Stimulated activated CD8-positive, alpha-beta memory T cell treated with anti-CD3 and anti-CD28 coated beads, Interleukin-15, amount 100 ng/mL, for 4 hours (primary cell): ENCODE results near the gene PDE8B.

ENCODE experiments used
- DNase-seq, 2 donors: peaks; one replicate each; pipeline ENCODE4 v3.0.0-alpha.2; 2020; ENCODE audit warnings: low read depth in 2 of 2

The PDE8B gene

GRCh38 chr5:77210091-77210963 is at the start of gene PDE8B:
TSS of gene PDE8B (plus strand) at chr5:77210680. CDS start at chr5:77210926, 246 bp downstream.
- no peak for DNase-seq

GRCh38 chr5:77163453-77163852 is 47.0 kb upstream of the PDE8B start:
- DNase-seq, result no peak

GRCh38 chr5:77167063-77167462 is 43.4 kb upstream of the PDE8B start:
- DNase-seq, result no peak

GRCh38 chr5:77167695-77168121 is 42.8 kb upstream of the PDE8B start:
- no peak for DNase-seq

- DNase-seq, result no peak
Measured at GRCh38 chr5:77168161-77168878, 42.2 kb upstream of the PDE8B start.

GRCh38 chr5:77168879-77169244 is 41.6 kb upstream of the PDE8B start:
- DNase-seq, result no peak

- no peak for DNase-seq
Measured at GRCh38 chr5:77170196-77170890, 40.1 kb upstream of the PDE8B start.

- DNase-seq, result no peak
Measured at GRCh38 chr5:77171141-77171910, 39.2 kb upstream of the PDE8B start.

- DNase-seq, result no peak
Measured at GRCh38 chr5:77172713-77173328, 37.7 kb upstream of the PDE8B start.

- no peak for DNase-seq
Measured at GRCh38 chr5:77174526-77174925, 36.0 kb upstream of the PDE8B start.

GRCh38 chr5:77175231-77175630 is 35.2 kb upstream of the PDE8B start:
- DNase-seq, result no peak

GRCh38 chr5:77176429-77176828 is 34.1 kb upstream of the PDE8B start:
- DNase-seq, result no peak

GRCh38 chr5:77177576-77177975 is 32.9 kb upstream of the PDE8B start:
- DNase-seq, result no peak

GRCh38 chr5:77180167-77181081 is 30.1 kb upstream of the PDE8B start:
- no peak for DNase-seq

GRCh38 chr5:77181173-77181572 is 29.3 kb upstream of the PDE8B start:
- DNase-seq, result no peak

GRCh38 chr5:77181596-77182304 is 28.7 kb upstream of the PDE8B start:
- DNase-seq, result no peak

GRCh38 chr5:77182367-77182766 is 28.1 kb upstream of the PDE8B start:
- DNase-seq, result no peak

- no peak for DNase-seq
Measured at GRCh38 chr5:77186652-77187370, 23.7 kb upstream of the PDE8B start.

GRCh38 chr5:77189421-77189820 is 21.1 kb upstream of the PDE8B start:
- no peak for DNase-seq
